Caco-2 (cell line): Measurements from ENCODE around the gene ABRACL. TPM values are rescaled to one million over a fixed set of nuclear protein-coding genes. Genes with fewer than 3 reads are reported as not detected.
"Not testable (repeated sequence)": the region's sequence is repeated elsewhere in the genome, so short reads cannot be mapped to it uniquely, and the experiment has no call there.

ENCODE experiments used
- BruUV-seq: library from RNA; stranded (reverse); fragments of 400-500 nt; replicated peaks from 2 replicates; lab custom pipeline; 2021; lab: Mats Ljungman, UMichigan
- CTCF ChIA-PET: fragments of 300-600 bp; sonication (Branson Sonifier 250); formaldehyde crosslinking; loops from one replicate; lab custom pipeline; 2022; ENCODE audit warnings: antibody characterized with exemption; lab: Charles Lee
- POLR2A ChIA-PET: fragments of 300-600 bp; sonication (Branson Sonifier 250); formaldehyde crosslinking; loops from one replicate; lab custom pipeline; 2022; ENCODE audit warnings: antibody characterized with exemption; lab: Charles Lee
- DNase-seq, 2 experiments: peaks; one replicate each; pipeline versions ENCODE4 v3.0.0 to v3.0.0-alpha.2; 2020 to 2022
- H3K27me3 ChIP-seq: replicated peaks from 2 replicates; pipeline ENCODE4 v1.6.0; 2011; ENCODE audit warnings: low read length; ENCODE audit not compliant: control insufficient read depth, insufficient read depth
- H3K36me3 ChIP-seq: 2 replicates; pipeline ENCODE4 v1.5.1; 2011; ENCODE audit warnings: low read length; ENCODE audit not compliant: control insufficient read depth, insufficient read depth
- H3K4me1 ChIP-seq: fragments of 250-450 bp; sonication (Bioruptor Pico); 2 replicates; pipeline ENCODE4 v1.5.1; 2020; ENCODE audit warnings: mild to moderate bottlenecking
- H3K4me3 ChIP-seq: 2 replicates; pipeline ENCODE4 v1.5.1; 2011; ENCODE audit warnings: low read depth, mild to moderate bottlenecking, control low read depth, low read length
- H3K9me3 ChIP-seq: fragments of 250-450 bp; sonication (Bioruptor Pico); 2 replicates; pipeline ENCODE4 v1.5.1; 2020; ENCODE audit warnings: mild to moderate bottlenecking, moderate library complexity
- H3K27ac Mint-ChIP-seq: one replicate; pipeline ENCODE4 v1.8.0; 2022; ENCODE audit warnings: mixed read lengths; ENCODE audit not compliant: unreplicated experiment
- H3K27me3 Mint-ChIP-seq: one replicate; pipeline ENCODE4 v1.8.0; 2022; ENCODE audit warnings: mixed read lengths; ENCODE audit not compliant: insufficient read depth, unreplicated experiment
- H3K36me3 Mint-ChIP-seq: one replicate; pipeline ENCODE4 v1.8.0; 2022; ENCODE audit warnings: mild to moderate bottlenecking, mixed read lengths; ENCODE audit not compliant: insufficient read depth, unreplicated experiment
- H3K4me1 Mint-ChIP-seq: one replicate; pipeline ENCODE4 v1.8.0; 2022; ENCODE audit warnings: low read depth, mixed read lengths; ENCODE audit not compliant: unreplicated experiment
- H3K4me3 Mint-ChIP-seq: one replicate; pipeline ENCODE4 v1.8.0; 2022; ENCODE audit warnings: mild to moderate bottlenecking, moderate library complexity, mixed read lengths; ENCODE audit not compliant: unreplicated experiment
- H3K9me3 Mint-ChIP-seq: one replicate; pipeline ENCODE4 v1.8.0; 2022; ENCODE audit warnings: mixed read lengths; ENCODE audit not compliant: unreplicated experiment
- intact Hi-C: fragments of 100-400 bp; cut with micrococcal nuclease; formaldehyde crosslinking; loops from one replicate; pipeline ENCODE4 v1.10.0; 2022; ENCODE audit not compliant: unreplicated experiment
- total RNA-seq: library from RNA; stranded (reverse); gene quantifications from 2 replicates; pipeline ENCODE4 v1.2.3, GENCODE V29; 2022
- TF ChIP-seq, protein P1 (sequence below), 2 experiments: fragments of 200-600 bp in 1 of 2; IDR thresholded peaks; 1 replicate in 1 of 2; 2 replicates in 1 of 2; pipeline versions ENCODE4 v1.5.1 to v1.8.0; 2011 to 2022; ENCODE audit warnings: antibody characterized with exemption in 1 of 2, control low read depth in 1 of 2, inconsistent platforms in 1 of 2, low read depth in 1 of 2, low read length in 1 of 2, mild to moderate bottlenecking in 1 of 2, moderate library complexity in 1 of 2; ENCODE audit not compliant: insufficient read depth in 1 of 2, severe bottlenecking in 1 of 2, unreplicated experiment in 1 of 2

Gene ABRACL
- total RNA-seq, 1 experiment from 2014 or later = 90.3 TPM

DNA sequence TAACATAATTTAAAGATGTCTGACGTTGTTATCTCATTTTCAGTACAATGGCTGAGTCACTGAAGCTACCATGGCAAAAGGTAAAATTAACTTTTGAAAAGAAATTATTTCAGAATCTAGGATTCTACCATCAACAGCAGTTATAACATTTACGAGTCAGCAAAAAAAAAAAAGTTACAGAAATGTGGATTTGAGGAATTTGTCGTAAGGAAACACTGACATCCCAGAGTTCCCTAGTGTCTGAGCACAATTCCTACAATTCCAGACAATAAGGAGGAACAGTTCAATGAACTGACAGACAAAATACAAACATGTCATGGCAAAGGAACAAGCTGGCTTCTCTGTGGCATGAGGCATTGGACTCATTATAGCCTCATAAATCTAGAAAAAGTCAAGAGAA is 19.1 kb downstream of the ABRACL start:
- ChIA-PET POLR2A (no interaction called here), CTCF (no interaction called here)
- H3K27ac Mint-ChIP-seq = no peak overlapping the region
- H3K36me3 Mint-ChIP-seq = peaks cover 16% of the 10 kb centered on the region
- no peak overlapping the region for H3K4me3 ChIP-seq
- H3K4me3 Mint-ChIP-seq = no peak overlapping the region
- TF ChIP-seq, protein P1, sequence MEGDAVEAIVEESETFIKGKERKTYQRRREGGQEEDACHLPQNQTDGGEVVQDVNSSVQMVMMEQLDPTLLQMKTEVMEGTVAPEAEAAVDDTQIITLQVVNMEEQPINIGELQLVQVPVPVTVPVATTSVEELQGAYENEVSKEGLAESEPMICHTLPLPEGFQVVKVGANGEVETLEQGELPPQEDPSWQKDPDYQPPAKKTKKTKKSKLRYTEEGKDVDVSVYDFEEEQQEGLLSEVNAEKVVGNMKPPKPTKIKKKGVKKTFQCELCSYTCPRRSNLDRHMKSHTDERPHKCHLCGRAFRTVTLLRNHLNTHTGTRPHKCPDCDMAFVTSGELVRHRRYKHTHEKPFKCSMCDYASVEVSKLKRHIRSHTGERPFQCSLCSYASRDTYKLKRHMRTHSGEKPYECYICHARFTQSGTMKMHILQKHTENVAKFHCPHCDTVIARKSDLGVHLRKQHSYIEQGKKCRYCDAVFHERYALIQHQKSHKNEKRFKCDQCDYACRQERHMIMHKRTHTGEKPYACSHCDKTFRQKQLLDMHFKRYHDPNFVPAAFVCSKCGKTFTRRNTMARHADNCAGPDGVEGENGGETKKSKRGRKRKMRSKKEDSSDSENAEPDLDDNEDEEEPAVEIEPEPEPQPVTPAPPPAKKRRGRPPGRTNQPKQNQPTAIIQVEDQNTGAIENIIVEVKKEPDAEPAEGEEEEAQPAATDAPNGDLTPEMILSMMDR (IDR thresholded peaks at IDR 0.05; ENCODE audit: insufficient read depth in 1 of 2, low read depth in 1 of 2, low read length in 1 of 2, severe bottlenecking in 1 of 2, unreplicated experiment in 1 of 2) = no peak
- H3K9me3 ChIP-seq = no peaks in the 10 kb centered on the region
- H3K4me1 ChIP-seq = no peaks in the 10 kb centered on the region
- H3K27me3 Mint-ChIP-seq = no peaks in the 10 kb centered on the region
- no peak for DNase-seq
- H3K36me3 ChIP-seq = no peaks in the 10 kb centered on the region
- H3K27me3 ChIP-seq = no peaks in the 10 kb centered on the region
- no peaks in the 10 kb centered on the region for H3K4me1 Mint-ChIP-seq
- BruUV-seq = no TSS peak
- intact Hi-C loops = no loop called here
- no peaks in the 10 kb centered on the region for H3K9me3 Mint-ChIP-seq

DNA sequence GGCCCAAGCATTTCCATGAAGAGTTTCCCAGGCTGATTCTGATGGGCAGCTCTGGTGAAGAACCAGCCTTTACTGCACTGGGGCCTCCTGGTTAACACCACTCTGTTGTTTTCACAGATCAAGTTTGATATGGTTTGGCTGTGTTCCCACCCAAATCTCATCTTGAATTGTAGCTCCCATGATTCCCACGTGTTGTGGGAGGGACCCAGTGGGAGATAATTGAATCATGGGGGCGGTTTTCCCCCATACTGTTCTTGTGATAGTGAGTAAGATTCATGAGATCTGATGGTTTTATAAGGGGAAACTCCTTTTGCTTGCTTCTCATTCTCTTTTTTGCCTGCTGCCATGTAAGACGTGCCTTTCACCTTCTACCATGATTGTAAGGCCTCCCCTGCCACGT is 20.4 kb downstream of the ABRACL start:
- H3K27me3 Mint-ChIP-seq, H3K4me1 Mint-ChIP-seq, intact Hi-C loops, DNase-seq, H3K36me3 ChIP-seq, H3K9me3 ChIP-seq, POLR2A ChIA-PET, H3K9me3 Mint-ChIP-seq, H3K27ac Mint-ChIP-seq, H3K4me1 ChIP-seq, H3K4me3 ChIP-seq, H3K4me3 Mint-ChIP-seq, CTCF ChIA-PET, H3K36me3 Mint-ChIP-seq, BruUV-seq, H3K27me3 ChIP-seq: not testable (repeated sequence)

DNA sequence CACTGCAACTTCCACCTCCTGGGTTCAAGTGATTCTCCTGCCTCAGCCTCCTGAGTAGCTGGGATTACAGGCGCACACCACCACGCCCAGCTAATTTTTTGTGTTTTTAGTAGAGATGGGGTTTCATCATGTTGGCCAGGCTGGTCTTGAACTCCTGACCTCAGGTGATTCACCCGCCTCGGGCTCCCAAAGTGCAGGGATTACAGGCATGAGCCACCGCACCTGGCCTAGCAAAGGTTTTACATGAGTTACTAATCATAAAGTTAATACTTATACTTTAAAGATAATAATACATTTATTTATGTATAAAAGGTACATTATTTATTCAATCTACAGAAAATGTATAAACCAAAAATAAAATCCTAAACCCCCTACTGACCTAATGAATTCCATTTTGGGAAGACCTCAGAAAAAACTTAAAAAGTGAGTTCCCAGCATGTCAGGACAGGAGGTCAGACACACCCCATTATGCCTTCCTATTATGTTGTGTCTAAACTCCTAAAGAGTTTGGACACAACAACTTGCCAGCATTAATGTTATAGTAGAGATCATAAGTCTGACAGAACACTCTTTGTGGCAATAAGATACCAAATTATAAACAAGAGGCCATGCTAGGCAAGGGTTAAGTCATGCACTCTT is 21.7 kb downstream of the ABRACL start:
- H3K4me3 Mint-ChIP-seq, CTCF ChIA-PET, H3K4me1 Mint-ChIP-seq, DNase-seq, BruUV-seq, H3K4me3 ChIP-seq, H3K4me1 ChIP-seq, intact Hi-C loops, H3K27me3 Mint-ChIP-seq, H3K27ac Mint-ChIP-seq, H3K9me3 ChIP-seq, H3K27me3 ChIP-seq, H3K36me3 Mint-ChIP-seq, POLR2A ChIA-PET, H3K36me3 ChIP-seq, H3K9me3 Mint-ChIP-seq: not testable (repeated sequence)

DNA sequence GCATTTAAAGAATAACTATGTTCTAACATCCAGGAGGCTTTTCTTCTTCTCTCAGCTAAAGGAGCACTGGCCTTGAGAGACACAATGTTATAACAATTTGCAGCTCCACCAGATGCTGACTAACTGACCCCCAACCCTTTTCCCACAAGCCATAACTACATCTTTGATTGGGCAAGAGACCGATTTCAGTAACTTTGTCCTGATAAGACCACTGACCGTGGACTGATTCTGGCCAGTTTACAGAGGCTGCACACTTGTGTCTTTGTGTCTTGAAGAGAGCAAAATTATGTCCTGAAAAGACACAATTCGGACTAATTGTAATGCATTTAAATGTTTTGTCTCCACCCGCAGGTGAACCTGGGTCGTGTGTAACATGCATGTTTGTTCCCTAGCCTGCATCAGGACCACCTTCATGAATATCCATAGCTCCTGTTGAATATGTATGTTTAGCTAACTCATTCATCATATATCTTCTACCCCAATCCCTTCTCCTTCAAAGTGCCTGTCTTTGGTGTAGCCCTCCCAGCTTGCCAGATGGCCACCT is 22.3 kb downstream of the ABRACL start:
- Histone ChIP-seq H3K36me3 (no peaks in the 10 kb centered on the region), H3K27me3 (no peaks in the 10 kb centered on the region), H3K9me3 (no peaks in the 10 kb centered on the region), H3K4me3 (no peak overlapping the region), H3K4me1 (no peaks in the 10 kb centered on the region)
- CTCF ChIA-PET = no interaction called here
- no peak overlapping the region for H3K27ac Mint-ChIP-seq
- intact Hi-C loops = loop anchor here (1.0 kb wide), 1 partner anchor 235 kb away; no protein-coding TSS in a partner anchor
- H3K27me3 Mint-ChIP-seq = no peaks in the 10 kb centered on the region
- no peak for DNase-seq
- no peaks in the 10 kb centered on the region for H3K9me3 Mint-ChIP-seq
- TF ChIP-seq, protein P1 (IDR thresholded peaks at IDR 0.05; ENCODE audit: insufficient read depth in 1 of 2, low read depth in 1 of 2, low read length in 1 of 2, severe bottlenecking in 1 of 2, unreplicated experiment in 1 of 2) = no peak
- H3K4me1 Mint-ChIP-seq = no peaks in the 10 kb centered on the region
- no peak overlapping the region for H3K4me3 Mint-ChIP-seq
- POLR2A ChIA-PET = no interaction called here
- BruUV-seq = no TSS peak
- H3K36me3 Mint-ChIP-seq = no peaks in the 10 kb centered on the region
